Tibial artery (tissue), 4 donors: Measurements from ENCODE around the gene DDC.

ENCODE experiments used
- DNase-seq, 2 donors: peaks; one replicate each; pipeline ENCODE4 v3.0.0-alpha.2; 2019
- H3K27ac ChIP-seq, 2 donors: fragments of 200-600 bp; sonication (generic) in 1 of 2; 1 replicate in 1 of 2; 2 replicates in 1 of 2; pipeline ENCODE4 v1.5.1; 2018 to 2019; ENCODE audit warnings: mild to moderate bottlenecking in 1 of 2
- H3K27me3 ChIP-seq, 2 donors: fragments of 200-600 bp; sonication (generic) in 1 of 2; one replicate each; pipeline versions ENCODE4 v1.5.1 to v1.6.0; 2016 to 2019
- H3K36me3 ChIP-seq, 3 donors: fragments of 200-600 bp; sonication (generic) in 2 of 3; one replicate each; pipeline ENCODE4 v1.5.1; 2016 to 2019; ENCODE audit warnings: mild to moderate bottlenecking in 2 of 3
- H3K4me1 ChIP-seq, 4 donors: fragments of 200-600 bp; sonication (generic) in 2 of 4; 1 replicate in 3 of 4; 2 replicates in 1 of 4; pipeline ENCODE4 v1.5.1; 2016 to 2019
- H3K4me3 ChIP-seq, 2 donors: fragments of 200-600 bp; sonication (generic) in 1 of 2; 1 replicate in 1 of 2; 2 replicates in 1 of 2; pipeline ENCODE4 v1.5.1; 2018 to 2019; ENCODE audit warnings: mild to moderate bottlenecking in 2 of 2
- H3K9me3 ChIP-seq, 3 donors: fragments of 200-600 bp; sonication (generic) in 1 of 3; one replicate each; pipeline ENCODE4 v1.5.1; 2016 to 2019
- intact Hi-C: fragments of 100-400 bp; cut with DNase I; formaldehyde crosslinking; loops from one replicate; pipeline ENCODE4 v1.15.0; 2023; ENCODE audit warnings: low total_unique reads
- TF ChIP-seq, protein P1 (sequence below), 2 experiments: fragments of 200-600 bp in 1 of 2; fragments of 450-650 bp in 1 of 2; IDR thresholded peaks; one replicate each; pipeline ENCODE4 v1.5.1; 2017 to 2019; ENCODE audit warnings: antibody characterized with exemption in 2 of 2, mild to moderate bottlenecking in 1 of 2, moderate library complexity in 1 of 2

DDC gene

DNA sequence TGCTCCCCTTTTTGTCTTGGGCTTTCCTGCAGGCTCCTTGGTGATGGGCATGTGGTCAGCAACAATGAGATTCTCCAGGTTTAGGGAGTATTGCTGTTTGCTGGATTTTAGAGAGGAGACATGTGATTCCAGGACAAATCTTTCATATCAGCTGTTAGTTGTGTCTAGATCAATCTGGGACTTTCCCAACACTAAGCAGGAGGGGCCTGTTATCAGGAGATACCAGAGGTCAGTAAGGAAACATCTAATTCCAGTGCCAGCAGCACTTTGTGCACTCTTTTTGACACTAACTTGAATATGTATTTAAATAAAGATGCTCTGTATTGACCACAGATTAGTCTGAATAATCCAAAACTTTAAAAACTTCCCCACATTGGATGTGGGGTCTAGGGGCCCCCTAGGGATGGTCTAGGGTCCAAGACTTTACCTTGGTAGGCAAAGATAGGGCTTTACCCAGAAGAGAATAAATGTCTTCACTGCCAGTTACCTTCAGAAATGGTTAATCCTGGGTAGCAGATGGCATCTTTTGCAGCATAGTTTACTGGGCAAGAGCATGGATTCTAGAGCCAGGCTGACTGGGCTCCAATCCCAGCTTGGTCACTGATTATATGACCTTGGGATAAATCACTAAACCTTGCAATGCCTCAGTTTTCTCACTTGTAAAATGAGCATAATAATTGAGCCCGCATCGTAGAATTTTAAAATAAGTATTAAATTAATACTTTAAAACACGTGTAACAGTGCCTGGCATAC is 108.7 kb downstream of the DDC start:
- intact Hi-C loops, result no loop called here

GRCh38 chr7:50455658-50456057 is 109.5 kb downstream of the DDC start:
- Histone ChIP-seq H3K4me3 (no peak overlapping the region), H3K27me3 (no peaks in the 10 kb centered on the region), H3K36me3 (no peaks in the 10 kb centered on the region), H3K9me3 (no peaks in the 10 kb centered on the region), H3K27ac (no peak overlapping the region), H3K4me1 (peaks cover 0 to 7% (median under 1%) of the 10 kb centered on the region in 4 donors)
- no peak for DNase-seq
- intact Hi-C loops, result no loop called here
- TF ChIP-seq, protein P1, sequence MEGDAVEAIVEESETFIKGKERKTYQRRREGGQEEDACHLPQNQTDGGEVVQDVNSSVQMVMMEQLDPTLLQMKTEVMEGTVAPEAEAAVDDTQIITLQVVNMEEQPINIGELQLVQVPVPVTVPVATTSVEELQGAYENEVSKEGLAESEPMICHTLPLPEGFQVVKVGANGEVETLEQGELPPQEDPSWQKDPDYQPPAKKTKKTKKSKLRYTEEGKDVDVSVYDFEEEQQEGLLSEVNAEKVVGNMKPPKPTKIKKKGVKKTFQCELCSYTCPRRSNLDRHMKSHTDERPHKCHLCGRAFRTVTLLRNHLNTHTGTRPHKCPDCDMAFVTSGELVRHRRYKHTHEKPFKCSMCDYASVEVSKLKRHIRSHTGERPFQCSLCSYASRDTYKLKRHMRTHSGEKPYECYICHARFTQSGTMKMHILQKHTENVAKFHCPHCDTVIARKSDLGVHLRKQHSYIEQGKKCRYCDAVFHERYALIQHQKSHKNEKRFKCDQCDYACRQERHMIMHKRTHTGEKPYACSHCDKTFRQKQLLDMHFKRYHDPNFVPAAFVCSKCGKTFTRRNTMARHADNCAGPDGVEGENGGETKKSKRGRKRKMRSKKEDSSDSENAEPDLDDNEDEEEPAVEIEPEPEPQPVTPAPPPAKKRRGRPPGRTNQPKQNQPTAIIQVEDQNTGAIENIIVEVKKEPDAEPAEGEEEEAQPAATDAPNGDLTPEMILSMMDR (IDR thresholded peaks at IDR 0.05), result no peak

More for the DNA sequence above, 108.7 kb downstream of the DDC start:
- TF ChIP-seq, protein P1 (IDR thresholded peaks at IDR 0.05), result no peak
- H3K27me3 ChIP-seq, result no peaks in the 10 kb centered on the region
- H3K9me3 ChIP-seq, result no peaks in the 10 kb centered on the region
- H3K36me3 ChIP-seq, result no peaks in the 10 kb centered on the region
- H3K27ac ChIP-seq, result no peak overlapping the region
- no peaks in the 10 kb centered on the region for H3K4me1 ChIP-seq
- DNase-seq, result no peak
- H3K4me3 ChIP-seq, result no peak overlapping the region

DNA sequence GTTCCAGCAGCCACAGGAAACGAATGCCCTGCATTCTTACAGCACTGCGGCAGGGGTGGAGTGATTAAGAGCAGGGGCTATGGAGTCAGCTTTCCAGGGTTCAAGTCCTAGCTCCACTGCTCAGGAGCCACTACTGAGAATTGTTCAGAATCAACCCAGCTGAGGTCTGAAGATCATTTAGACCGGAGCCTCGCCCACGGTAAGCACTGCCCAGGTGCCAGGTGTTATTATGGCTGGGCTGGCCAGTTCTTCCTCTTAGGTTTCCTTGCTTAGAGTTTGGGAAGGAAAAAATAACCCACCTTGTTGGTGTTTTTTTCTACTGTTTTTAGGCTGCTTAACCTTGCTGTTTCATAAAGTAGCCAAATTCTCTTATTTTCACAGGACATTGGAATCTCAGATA is 110.2 kb downstream of the DDC start:
- Histone ChIP-seq H3K4me1 (peaks cover 0 to 10% (median 2%) of the 10 kb centered on the region in 4 donors), H3K36me3 (no peaks in the 10 kb centered on the region), H3K27ac (no peak overlapping the region), H3K9me3 (no peaks in the 10 kb centered on the region), H3K4me3 (no peak overlapping the region), H3K27me3 (no peaks in the 10 kb centered on the region)
- no peak for DNase-seq
- intact Hi-C loops, result no loop called here
- TF ChIP-seq, protein P1 (IDR thresholded peaks at IDR 0.05), result no peak

- TF ChIP-seq, protein P1 (IDR thresholded peaks at IDR 0.05), result no peak
- H3K4me3 ChIP-seq, result peak overlapping the region; percentile 60 to 69
- peak overlapping the region in 1 of 2 donors; percentile 64 for H3K27ac ChIP-seq
- H3K27me3 ChIP-seq, result no peaks in the 10 kb centered on the region
- H3K9me3 ChIP-seq, result no peaks in the 10 kb centered on the region
- DNase-seq, result peak in 1 of 2 donors; percentile 67
- peaks cover 12 to 13% (median 13%) of the 10 kb centered on the region in 3 donors for H3K36me3 ChIP-seq
- intact Hi-C loops, result no loop called here
- peaks cover 0 to 21% (median 10%) of the 10 kb centered on the region in 4 donors for H3K4me1 ChIP-seq
Observed at GRCh38 chr7:50450590-50451032, 114.6 kb downstream of the DDC start.

DNA sequence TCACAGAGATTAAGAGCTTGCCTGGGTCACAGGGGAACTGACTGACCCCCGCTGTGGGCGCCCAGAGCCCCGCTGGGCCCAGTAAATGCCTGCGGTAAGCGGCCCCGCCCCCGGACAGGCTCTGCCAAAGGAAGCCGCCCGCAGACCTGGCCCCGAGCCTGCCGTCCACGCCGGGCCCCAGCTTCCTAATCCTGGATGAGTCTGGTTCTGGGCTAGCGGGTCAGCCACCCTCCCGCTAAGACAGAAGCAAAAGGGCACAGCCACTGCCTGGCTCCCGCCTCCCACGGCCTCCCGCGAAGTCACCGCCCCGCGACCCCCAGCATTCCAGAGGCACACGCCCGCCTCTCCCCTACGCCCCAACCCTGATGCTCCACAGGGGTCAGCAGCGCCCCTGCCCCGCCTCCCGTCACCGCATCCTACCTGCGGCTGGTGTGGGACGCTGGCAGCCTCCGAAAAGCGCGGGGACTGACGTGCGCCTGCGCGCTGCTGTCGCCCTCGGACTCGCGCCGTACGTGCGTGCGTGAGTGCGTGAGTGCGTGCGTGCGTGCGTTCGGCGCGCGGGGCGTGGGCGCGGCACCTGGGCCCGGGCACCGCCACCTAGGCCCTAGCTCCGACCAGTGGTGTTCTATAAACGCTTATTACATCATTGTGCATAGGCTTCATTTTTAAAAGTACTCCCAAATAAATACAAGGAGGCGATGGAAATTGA is 115.2 kb downstream of the DDC start, which contains the start of gene FIGNL1:
FIGNL1 (minus strand) TSS at position 470 of the 709 bp plus-strand sequence. CDS start 3,063 bp downstream, outside the sequence.
- Histone ChIP-seq H3K36me3 (peaks cover 12 to 19% (median 19%) of the 10 kb centered on the region in 3 donors), H3K9me3 (no peaks in the 10 kb centered on the region), H3K27me3 (no peaks in the 10 kb centered on the region), H3K27ac (peak within 1 kb of the TSS; percentile 31 to 64), H3K4me3 (peak within 1 kb of the TSS; percentile 60 to 69), H3K4me1 (peaks cover 0 to 21% (median 10%) of the 10 kb centered on the region in 4 donors)
- DNase-seq, result peak; percentile 49 to 79
- intact Hi-C loops, result no loop called here
- TF ChIP-seq, protein P1 (IDR thresholded peaks at IDR 0.05), result no peak
